Kidney (tissue), 14 donors: ENCODE data around the gene TNS4. TPM values are rescaled to one million over a fixed set of nuclear protein-coding genes. Genes with fewer than 3 reads are reported as not detected.

Experiments used
- DNase-seq, 5 donors: peaks; one replicate each; pipeline ENCODE4 v3.0.0-alpha.2; 2013 to 2020
- FAIRE-seq: peaks from 2 replicates; lab custom pipeline; 2012; peaks lifted over from hg19 to GRCh38; lab: Jason Lieb, UNC
- H3K27ac ChIP-seq, 2 donors: one replicate each; pipeline ENCODE4 v1.7.0; 2013; ENCODE audit warnings: low read depth in 2 of 2, low read length in 2 of 2, inconsistent platforms in 1 of 2
- H3K27me3 ChIP-seq: one replicate; pipeline ENCODE4 v1.7.1; 2013; ENCODE audit warnings: low read length, inconsistent platforms; ENCODE audit not compliant: control insufficient read depth, insufficient read depth
- H3K36me3 ChIP-seq, 3 donors: one replicate each; pipeline versions ENCODE4 v1.7.0 to v1.7.1; 2013; ENCODE audit warnings: low read length in 3 of 3, control low read depth in 1 of 3, inconsistent platforms in 1 of 3; ENCODE audit not compliant: insufficient read depth in 3 of 3, control insufficient read depth in 2 of 3
- H3K4me1 ChIP-seq, 3 donors: one replicate each; pipeline versions ENCODE4 v1.7.0 to v1.7.1; 2013; ENCODE audit warnings: low read length in 3 of 3, inconsistent platforms in 1 of 3, low read depth in 1 of 3; ENCODE audit not compliant: control insufficient read depth in 2 of 3, insufficient read depth in 2 of 3
- H3K4me3 ChIP-seq, 3 donors: one replicate each; pipeline versions ENCODE4 v1.7.0 to v1.8.1; 2013; ENCODE audit warnings: low read length in 3 of 3, control low read depth in 1 of 3, inconsistent platforms in 1 of 3
- H3K9ac ChIP-seq, 3 donors: one replicate each; pipeline versions ENCODE4 v1.7.0 to v1.7.1; 2013; ENCODE audit warnings: low read length in 3 of 3, control low read depth in 1 of 3, inconsistent platforms in 1 of 3
- H3K9me3 ChIP-seq, 3 donors: one replicate each; pipeline versions ENCODE4 v1.7.0 to v1.7.1; 2013; ENCODE audit warnings: low read length in 3 of 3, control low read depth in 1 of 3, inconsistent platforms in 1 of 3; ENCODE audit not compliant: control insufficient read depth in 2 of 3, insufficient read depth in 1 of 3
- intact Hi-C: fragments of 100-400 bp; cut with DNase I; formaldehyde crosslinking; loops from one replicate; pipeline ENCODE4 v1.11.1; 2022
- polyA plus RNA-seq: library from polyadenylated mRNA; stranded (reverse); fragments of 350-450 nt; fragmentation: Illumina TruSeq; extraction: RNeasy Lipid Tissue Mini Kit (QIAGEN cat#74804); gene quantifications from one replicate; pipeline ENCODE4 v1.2.3, GENCODE V29; 2014; ENCODE audit warnings: low read depth, low replicate concordance; ENCODE audit not compliant: insufficient read depth
- total RNA-seq: library from RNA; stranded (reverse); fragmentation: NEBNext Ultra II Directional; extraction: Animal tissue kit (Norgen Biotek cat#: 25700); gene quantifications from one replicate; pipeline ENCODE4 v1.2.1, GENCODE V29; 2021
- TF ChIP-seq, protein P1 (sequence below): IDR thresholded peaks from 3 replicates; pipeline ENCODE4 v1.5.1; 2012; ENCODE audit warnings: mild to moderate bottlenecking, moderate library complexity, borderline replicate concordance; ENCODE audit not compliant: insufficient read depth; ENCODE audit errors: extremely low read depth
- donor health status: control.
- donor health status: control.
- donor health status: control.
- donor health status: control.
- donor health status: control.
- donor health status: DM: yes; HTN: yes; CAD: no.
- donor health status: Normal renal cell carcinoma (clear cell type).

TNS4 gene
- total and polyA plus RNA-seq, 2 donors from 2014 or later: 0.31 to 2.2 TPM

GRCh38 chr17:40448639-40449261 is 52.7 kb downstream of the TNS4 start:
- Histone ChIP-seq H3K9me3 (no peaks in the 10 kb centered on the region), H3K9ac (peak overlapping the region in 2 of 3 donors; percentile 33 to 74), H3K27ac (peak overlapping the region; percentile 91 to 93), H3K4me1 (peaks cover 6 to 57% (median 34%) of the 10 kb centered on the region in 3 donors), H3K27me3 (no peaks in the 10 kb centered on the region), H3K4me3 (peak overlapping the region in 2 of 3 donors; percentile 54 to 66), H3K36me3 (peaks cover 0 to 28% (median 8%) of the 10 kb centered on the region in 3 donors)
- peak in 1 of 5 donors; percentile 32 for DNase-seq
- intact Hi-C loops: loop anchor here (10.0 kb wide), 1 partner anchor 86 kb away; no protein-coding TSS in a partner anchor
- FAIRE-seq: peak; percentile 8
- TF ChIP-seq, protein P1, sequence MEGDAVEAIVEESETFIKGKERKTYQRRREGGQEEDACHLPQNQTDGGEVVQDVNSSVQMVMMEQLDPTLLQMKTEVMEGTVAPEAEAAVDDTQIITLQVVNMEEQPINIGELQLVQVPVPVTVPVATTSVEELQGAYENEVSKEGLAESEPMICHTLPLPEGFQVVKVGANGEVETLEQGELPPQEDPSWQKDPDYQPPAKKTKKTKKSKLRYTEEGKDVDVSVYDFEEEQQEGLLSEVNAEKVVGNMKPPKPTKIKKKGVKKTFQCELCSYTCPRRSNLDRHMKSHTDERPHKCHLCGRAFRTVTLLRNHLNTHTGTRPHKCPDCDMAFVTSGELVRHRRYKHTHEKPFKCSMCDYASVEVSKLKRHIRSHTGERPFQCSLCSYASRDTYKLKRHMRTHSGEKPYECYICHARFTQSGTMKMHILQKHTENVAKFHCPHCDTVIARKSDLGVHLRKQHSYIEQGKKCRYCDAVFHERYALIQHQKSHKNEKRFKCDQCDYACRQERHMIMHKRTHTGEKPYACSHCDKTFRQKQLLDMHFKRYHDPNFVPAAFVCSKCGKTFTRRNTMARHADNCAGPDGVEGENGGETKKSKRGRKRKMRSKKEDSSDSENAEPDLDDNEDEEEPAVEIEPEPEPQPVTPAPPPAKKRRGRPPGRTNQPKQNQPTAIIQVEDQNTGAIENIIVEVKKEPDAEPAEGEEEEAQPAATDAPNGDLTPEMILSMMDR: no peak

DNA sequence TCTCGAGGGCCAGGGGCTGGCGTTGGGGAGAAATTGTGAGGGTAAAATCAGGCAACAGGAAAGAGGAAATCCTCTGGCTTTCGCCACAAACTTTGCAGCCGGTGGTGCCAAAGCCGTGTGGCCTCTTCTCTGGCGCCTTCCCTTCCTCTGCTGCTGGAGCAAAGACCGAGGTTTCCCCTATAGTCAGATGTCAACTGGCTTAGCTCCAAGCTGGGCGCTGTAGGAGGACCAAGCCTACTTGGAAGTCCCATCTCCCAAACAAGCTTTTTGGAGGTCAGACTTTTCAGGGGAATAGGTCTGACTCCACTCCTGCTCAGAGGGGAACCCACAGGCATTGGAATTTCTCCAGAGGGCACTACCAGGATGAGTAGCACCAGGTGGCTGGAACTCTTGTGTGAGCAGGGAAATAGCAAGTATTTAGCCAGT is 53.2 kb downstream of the TNS4 start:
- intact Hi-C loops: loop anchor here (10.0 kb wide), 1 partner anchor 87 kb away; no protein-coding TSS in a partner anchor
- Histone ChIP-seq H3K9me3 (no peaks in the 10 kb centered on the region), H3K4me1 (peaks cover 6 to 57% (median 34%) of the 10 kb centered on the region in 3 donors), H3K9ac (peak overlapping the region in 1 of 3 donors; percentile 74), H3K27ac (peak overlapping the region; percentile 91 to 93), H3K4me3 (peak overlapping the region in 2 of 3 donors; percentile 54 to 66), H3K27me3 (no peaks in the 10 kb centered on the region), H3K36me3 (peaks cover 0 to 23% (median 8%) of the 10 kb centered on the region in 3 donors)
- FAIRE-seq: no peak
- TF ChIP-seq, protein P1: no peak
- no peak for DNase-seq

DNA sequence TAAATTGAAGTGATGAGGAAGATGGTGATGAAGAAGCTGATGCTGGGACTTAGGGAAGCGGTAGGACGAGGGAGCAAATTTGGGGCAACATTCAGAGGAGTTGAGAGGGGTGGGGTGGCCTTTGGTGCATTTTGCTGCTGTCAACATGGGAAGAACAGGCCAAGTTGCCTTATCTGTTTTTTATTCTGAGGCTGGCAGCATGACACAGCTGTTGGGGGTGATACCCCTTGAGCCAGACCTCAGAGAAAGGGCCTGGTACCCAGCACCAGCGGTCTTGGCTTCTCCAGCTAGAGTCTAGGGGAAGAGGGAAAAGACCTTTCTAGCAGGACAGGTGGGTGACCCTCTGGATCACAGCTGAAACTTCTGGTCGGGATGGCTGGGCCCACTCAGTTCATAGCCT is 53.6 kb downstream of the TNS4 start:
- no peaks in the 10 kb centered on the region for H3K9me3 ChIP-seq
- peak overlapping the region in 1 of 3 donors; percentile 74 for H3K9ac ChIP-seq
- no peak for FAIRE-seq
- TF ChIP-seq, protein P1: no peak
- H3K4me3 ChIP-seq: peak overlapping the region in 2 of 3 donors; percentile 54 to 66
- intact Hi-C loops: loop anchor here (10.0 kb wide), 1 partner anchor 87 kb away; no protein-coding TSS in a partner anchor
- no peak for DNase-seq
- H3K27me3 ChIP-seq: no peaks in the 10 kb centered on the region
- peaks cover 6 to 57% (median 35%) of the 10 kb centered on the region in 3 donors for H3K4me1 ChIP-seq
- H3K27ac ChIP-seq: peak overlapping the region; percentile 91 to 93
- peaks cover 0 to 19% (median 6%) of the 10 kb centered on the region in 3 donors for H3K36me3 ChIP-seq
